Spleen (tissue), 7 donors: ENCODE data around the gene RAET1G.

Experiments used
- CTCF ChIP-seq, 11 experiments: fragments of 200-600 bp in 7 of 11; fragments of 450-650 bp in 4 of 11; sonication (generic) in 4 of 11; IDR thresholded peaks in 8 of 11; conservative IDR thresholded peaks in 3 of 11; 1 replicate in 7 of 11; 2 replicates in 4 of 11; pipeline versions ENCODE4 v1.4.0 to v1.8.0; 2016 to 2021; ENCODE audit warnings: antibody characterized with exemption in 11 of 11, inconsistent platforms in 4 of 11, mild to moderate bottlenecking in 1 of 11
- POLR2A ChIP-seq, 3 donors: fragments of 450-650 bp; IDR thresholded peaks; one replicate each; pipeline ENCODE4 v1.5.1; 2017; ENCODE audit warnings: antibody characterized with exemption in 3 of 3, mild to moderate bottlenecking in 1 of 3
- donor health status: DM: no; HTN: no; CAD: no; lungs with moderate emphysema.
- donor health status: DM: no; HTN: no; CAD: no.
- donor health status: DM: no; HTN: no; CAD: no.

GRCh38 chr6:149876241-149876933 lies 46.5 kb downstream of the RAET1G start:
- no peak for TF ChIP-seq CTCF (IDR thresholded peaks at IDR 0.05 in 8 of 11, conservative IDR thresholded peaks at IDR 0.05 in 3 of 11)
- TF ChIP-seq POLR2A (IDR thresholded peaks at IDR 0.05), result no peak
